Endothelial cell (in vitro differentiated cells): ENCODE data around the gene REXO4. TPM values are rescaled to one million over a fixed set of nuclear protein-coding genes. Genes with fewer than 3 reads are reported as not detected.

Experiments used
- DNase-seq: peaks from one replicate; pipeline ENCODE4 v3.0.0; 2021; ENCODE audit warnings: low spot score
- H3K27ac Mint-ChIP-seq: one replicate; pipeline ENCODE4 v1.8.0; 2021; ENCODE audit warnings: mixed read lengths, inconsistent platforms; ENCODE audit not compliant: unreplicated experiment
- H3K27me3 Mint-ChIP-seq: one replicate; pipeline ENCODE4 v1.8.0; 2021; ENCODE audit warnings: mild to moderate bottlenecking, moderate library complexity, mixed read lengths, inconsistent platforms; ENCODE audit not compliant: unreplicated experiment
- H3K36me3 Mint-ChIP-seq: one replicate; pipeline ENCODE4 v1.8.0; 2021; ENCODE audit warnings: mild to moderate bottlenecking, low read depth, mixed read lengths, inconsistent platforms; ENCODE audit not compliant: unreplicated experiment
- H3K4me1 Mint-ChIP-seq: one replicate; pipeline ENCODE4 v1.8.0; 2021; ENCODE audit warnings: mild to moderate bottlenecking, mixed read lengths, inconsistent platforms; ENCODE audit not compliant: unreplicated experiment
- H3K4me3 Mint-ChIP-seq: one replicate; pipeline ENCODE4 v1.8.0; 2021; ENCODE audit warnings: mild to moderate bottlenecking, mixed read lengths, inconsistent platforms; ENCODE audit not compliant: unreplicated experiment
- H3K9me3 Mint-ChIP-seq: one replicate; pipeline ENCODE4 v1.8.0; 2021; ENCODE audit warnings: mixed read lengths, inconsistent platforms; ENCODE audit not compliant: unreplicated experiment
- total RNA-seq: library from RNA; stranded (reverse); fragmentation: NEBNext Ultra II Directional; extraction: Animal tissue kit (Norgen Biotek cat#: 25700); gene quantifications from one replicate; pipeline ENCODE4 v1.2.1, GENCODE V29; 2021; ENCODE audit not compliant: unreplicated experiment
- TF ChIP-seq, protein P1 (sequence below): fragments of 200-600 bp; sonication (generic); IDR thresholded peaks from one replicate; pipeline ENCODE4 v1.5.0; 2021; ENCODE audit warnings: antibody characterized with exemption; ENCODE audit not compliant: unreplicated experiment

The REXO4 gene
- total RNA-seq, 1 donor from 2014 or later = 30.9 TPM

DNA sequence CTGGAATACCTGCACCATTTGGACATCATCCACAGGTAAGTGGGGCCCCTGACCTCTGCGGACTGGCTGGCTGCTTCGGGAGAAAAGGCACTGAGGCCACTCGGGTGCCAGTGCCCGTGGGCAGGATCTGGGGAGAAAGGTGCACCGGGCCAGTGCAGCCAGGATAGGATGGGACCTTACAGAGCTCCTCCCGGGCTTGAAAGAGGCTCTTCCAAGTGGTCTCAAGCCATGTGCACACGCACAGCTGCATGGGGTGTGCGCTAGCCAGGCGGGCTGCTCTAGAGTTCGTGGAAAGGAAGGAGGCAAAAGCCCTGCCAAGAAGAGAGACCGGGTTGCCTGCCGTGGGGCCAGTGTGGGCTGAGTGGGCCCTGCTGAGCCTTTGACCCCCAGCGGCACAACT, 28.2 kb downstream of the REXO4 start:
- no peak overlapping the region for H3K27ac Mint-ChIP-seq
- DNase-seq = no peak
- no peaks in the 10 kb centered on the region for H3K36me3 Mint-ChIP-seq
- H3K4me1 Mint-ChIP-seq = no peaks in the 10 kb centered on the region
- H3K9me3 Mint-ChIP-seq = no peaks in the 10 kb centered on the region
- H3K27me3 Mint-ChIP-seq = peaks cover 2% of the 10 kb centered on the region
- TF ChIP-seq, protein P1, sequence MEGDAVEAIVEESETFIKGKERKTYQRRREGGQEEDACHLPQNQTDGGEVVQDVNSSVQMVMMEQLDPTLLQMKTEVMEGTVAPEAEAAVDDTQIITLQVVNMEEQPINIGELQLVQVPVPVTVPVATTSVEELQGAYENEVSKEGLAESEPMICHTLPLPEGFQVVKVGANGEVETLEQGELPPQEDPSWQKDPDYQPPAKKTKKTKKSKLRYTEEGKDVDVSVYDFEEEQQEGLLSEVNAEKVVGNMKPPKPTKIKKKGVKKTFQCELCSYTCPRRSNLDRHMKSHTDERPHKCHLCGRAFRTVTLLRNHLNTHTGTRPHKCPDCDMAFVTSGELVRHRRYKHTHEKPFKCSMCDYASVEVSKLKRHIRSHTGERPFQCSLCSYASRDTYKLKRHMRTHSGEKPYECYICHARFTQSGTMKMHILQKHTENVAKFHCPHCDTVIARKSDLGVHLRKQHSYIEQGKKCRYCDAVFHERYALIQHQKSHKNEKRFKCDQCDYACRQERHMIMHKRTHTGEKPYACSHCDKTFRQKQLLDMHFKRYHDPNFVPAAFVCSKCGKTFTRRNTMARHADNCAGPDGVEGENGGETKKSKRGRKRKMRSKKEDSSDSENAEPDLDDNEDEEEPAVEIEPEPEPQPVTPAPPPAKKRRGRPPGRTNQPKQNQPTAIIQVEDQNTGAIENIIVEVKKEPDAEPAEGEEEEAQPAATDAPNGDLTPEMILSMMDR = no peak
- no peak overlapping the region for H3K4me3 Mint-ChIP-seq

DNA sequence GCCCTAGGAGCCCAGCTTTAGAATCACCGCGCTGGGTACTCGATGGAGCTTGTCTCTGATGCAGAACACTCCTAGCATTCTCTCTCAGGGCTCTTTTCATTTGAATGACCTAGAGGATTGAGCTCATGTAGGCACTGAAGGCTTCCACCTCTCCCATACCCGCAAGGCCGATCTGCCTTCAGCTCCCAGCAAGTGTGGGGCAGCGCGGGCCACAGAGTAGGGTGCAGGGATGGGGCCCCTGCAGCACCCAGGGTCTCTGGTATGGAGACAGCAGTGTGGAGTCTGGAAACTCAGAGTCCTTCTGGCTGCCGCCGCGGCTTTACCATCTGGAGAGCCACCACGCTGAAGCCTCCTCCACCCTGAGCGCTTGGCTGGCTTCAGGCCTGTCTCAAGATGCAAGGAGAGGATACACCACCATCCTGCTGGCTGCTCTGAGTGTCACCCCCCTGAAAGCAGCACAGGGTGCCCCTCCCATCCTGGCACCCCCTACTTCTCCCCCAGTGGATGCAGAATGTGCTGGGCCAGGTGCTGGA, 28.7 kb downstream of the REXO4 start:
- no peaks in the 10 kb centered on the region for H3K36me3 Mint-ChIP-seq
- no peaks in the 10 kb centered on the region for H3K4me1 Mint-ChIP-seq
- H3K9me3 Mint-ChIP-seq = no peaks in the 10 kb centered on the region
- TF ChIP-seq, protein P1 = no peak
- no peak for DNase-seq
- H3K27me3 Mint-ChIP-seq = peaks cover 2% of the 10 kb centered on the region
- no peak overlapping the region for H3K4me3 Mint-ChIP-seq
- H3K27ac Mint-ChIP-seq = no peak overlapping the region

GRCh38 chr9:133387680-133388079, 30.1 kb downstream of the REXO4 start:
- Mint-ChIP-seq H3K4me3 (no peak overlapping the region), H3K4me1 (no peaks in the 10 kb centered on the region), H3K36me3 (no peaks in the 10 kb centered on the region), H3K27ac (no peak overlapping the region), H3K9me3 (no peaks in the 10 kb centered on the region), H3K27me3 (peaks cover 2% of the 10 kb centered on the region)
- TF ChIP-seq, protein P1 = no peak
- no peak for DNase-seq

- Mint-ChIP-seq H3K27ac (no peak overlapping the region), H3K36me3 (no peaks in the 10 kb centered on the region), H3K4me1 (no peaks in the 10 kb centered on the region), H3K4me3 (no peak overlapping the region), H3K9me3 (no peaks in the 10 kb centered on the region), H3K27me3 (peaks cover 2% of the 10 kb centered on the region)
- TF ChIP-seq, protein P1 = no peak
- DNase-seq = no peak
Observed at GRCh38 chr9:133386338-133386737, 31.5 kb downstream of the REXO4 start.

GRCh38 chr9:133385452-133385851, 32.4 kb downstream of the REXO4 start:
- Mint-ChIP-seq H3K27ac (no peak overlapping the region), H3K36me3 (no peaks in the 10 kb centered on the region), H3K4me1 (no peaks in the 10 kb centered on the region), H3K27me3 (peaks cover 2% of the 10 kb centered on the region), H3K9me3 (no peaks in the 10 kb centered on the region), H3K4me3 (no peak overlapping the region)
- TF ChIP-seq, protein P1 = no peak
- no peak for DNase-seq
